HG02981 (cell line): ENCODE results near the gene FOXM1.
"Not testable (repeated sequence)": the region's sequence is repeated elsewhere in the genome, so short reads cannot be mapped to it uniquely, and the experiment has no call there.

ENCODE experiments used
- ATAC-seq: cut with Tn5 transposase; IDR thresholded peaks from one replicate; pipeline ENCODE4 v1.9.1; 2021; ENCODE audit warnings: mild to moderate bottlenecking, moderate library complexity; ENCODE audit not compliant: unreplicated experiment

FOXM1 gene

GRCh38 chr12:2884810-2885209 is 7.8 kb upstream of the FOXM1 start:
- no peak for ATAC-seq

- ATAC-seq: no peak
These were observed 2.9 kb upstream of the FOXM1 start for GRCh38 chr12:2879853-2880252.

GRCh38 chr12:2877953-2878732 is 1.2 kb upstream of the FOXM1 start:
- no peak for ATAC-seq

GRCh38 chr12:2876431-2877046 is 435 bp downstream of the FOXM1 start:
- ATAC-seq: peak; percentile 32

GRCh38 chr12:2868986-2869632 is 7.9 kb downstream of the FOXM1 start:
- not testable (repeated sequence) for ATAC-seq

- no peak for ATAC-seq
These were observed 12.8 kb downstream of the FOXM1 start for GRCh38 chr12:2864198-2864597.

GRCh38 chr12:2863402-2863801 is 13.6 kb downstream of the FOXM1 start:
- ATAC-seq: not testable (repeated sequence)

- ATAC-seq: no peak
These were observed 14.1 kb downstream of the FOXM1 start for GRCh38 chr12:2862876-2863275.

GRCh38 chr12:2860170-2860569 is 16.8 kb downstream of the FOXM1 start:
- no peak for ATAC-seq

- ATAC-seq: no peak
These were observed 18.0 kb downstream of the FOXM1 start for GRCh38 chr12:2858944-2859421.

- ATAC-seq: no peak
These were observed 18.6 kb downstream of the FOXM1 start for GRCh38 chr12:2858334-2858733.

GRCh38 chr12:2857576-2857975 is 19.4 kb downstream of the FOXM1 start:
- ATAC-seq: no peak

- ATAC-seq: no peak
These were observed 19.9 kb downstream of the FOXM1 start, which contains the start of gene TEX52 for GRCh38 chr12:2857021-2857431. TSS of gene TEX52 (minus strand) at chr12:2857039. CDS start at chr12:2857026, 13 bp downstream.

- no peak for ATAC-seq
These were observed 20.9 kb downstream of the FOXM1 start for GRCh38 chr12:2856051-2856450.

GRCh38 chr12:2855546-2855945 is 21.4 kb downstream of the FOXM1 start:
- no peak for ATAC-seq

- ATAC-seq: no peak
These were observed 22.1 kb downstream of the FOXM1 start for GRCh38 chr12:2854669-2855453.

- no peak for ATAC-seq
These were observed 23.3 kb downstream of the FOXM1 start for GRCh38 chr12:2853626-2854025.

- no peak for ATAC-seq
These were observed 25.0 kb downstream of the FOXM1 start for GRCh38 chr12:2851931-2852330.

GRCh38 chr12:2845280-2845679 is 31.7 kb downstream of the FOXM1 start:
- no peak for ATAC-seq

- ATAC-seq: no peak
These were observed 32.2 kb downstream of the FOXM1 start for GRCh38 chr12:2844786-2845185.

- ATAC-seq: no peak
These were observed 34.0 kb downstream of the FOXM1 start for GRCh38 chr12:2842948-2843347.
